ENCODE data around the gene CABCOCO1. TPM values are rescaled to one million over a fixed set of nuclear protein-coding genes. Genes with fewer than 3 reads are reported as not detected.

CABCOCO1 gene
- total RNA-seq, 1 donor: 2.2 TPM

DNA sequence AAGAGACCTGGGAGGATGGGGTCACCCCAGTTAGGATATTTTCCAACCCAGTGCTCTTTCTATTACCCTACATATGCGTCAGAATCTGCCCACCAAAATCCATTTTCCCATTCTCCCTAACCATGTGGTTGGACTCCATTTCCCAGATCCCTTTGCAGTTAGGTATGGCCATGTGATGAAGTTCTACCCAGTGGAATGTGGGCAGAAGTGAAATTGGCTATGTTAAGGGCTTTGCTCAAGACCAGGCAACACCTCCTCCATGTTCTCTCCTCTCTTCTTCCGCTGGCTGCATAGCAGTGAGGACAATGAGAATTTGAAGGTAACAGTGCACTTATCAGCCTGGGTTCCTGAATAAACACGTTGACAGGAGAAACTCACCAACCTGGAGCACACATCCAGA lies 111.3 kb downstream of the CABCOCO1 start:
- Histone ChIP-seq H3K4me3 (ENCODE audit: insufficient read depth, low read length) (no peak overlapping the region), H3K36me3 (ENCODE audit: insufficient read depth, low read length) (no peaks in the 10 kb centered on the region), H3K27me3 (ENCODE audit: insufficient read depth, low read length) (no peaks in the 10 kb centered on the region), H3K4me2 (ENCODE audit: insufficient read depth, low read length) (no peak overlapping the region), H3K9me3 (ENCODE audit: low read depth, low read length) (no peaks in the 10 kb centered on the region), H4K20me1 (ENCODE audit: insufficient read depth, low read length) (no peaks in the 10 kb centered on the region), H3K27ac (ENCODE audit: low read depth, low read length) (no peak overlapping the region), H3K4me1 (ENCODE audit: insufficient read depth, low read length) (no peaks in the 10 kb centered on the region), H3K79me2 (ENCODE audit: insufficient read depth, low read length) (no peaks in the 10 kb centered on the region), H2AFZ (ENCODE audit: low read length) (no peak overlapping the region)
- DNase-seq (ENCODE audit: insufficient read length, low spot score, missing footprints): no peak
- TF ChIP-seq, protein P1, sequence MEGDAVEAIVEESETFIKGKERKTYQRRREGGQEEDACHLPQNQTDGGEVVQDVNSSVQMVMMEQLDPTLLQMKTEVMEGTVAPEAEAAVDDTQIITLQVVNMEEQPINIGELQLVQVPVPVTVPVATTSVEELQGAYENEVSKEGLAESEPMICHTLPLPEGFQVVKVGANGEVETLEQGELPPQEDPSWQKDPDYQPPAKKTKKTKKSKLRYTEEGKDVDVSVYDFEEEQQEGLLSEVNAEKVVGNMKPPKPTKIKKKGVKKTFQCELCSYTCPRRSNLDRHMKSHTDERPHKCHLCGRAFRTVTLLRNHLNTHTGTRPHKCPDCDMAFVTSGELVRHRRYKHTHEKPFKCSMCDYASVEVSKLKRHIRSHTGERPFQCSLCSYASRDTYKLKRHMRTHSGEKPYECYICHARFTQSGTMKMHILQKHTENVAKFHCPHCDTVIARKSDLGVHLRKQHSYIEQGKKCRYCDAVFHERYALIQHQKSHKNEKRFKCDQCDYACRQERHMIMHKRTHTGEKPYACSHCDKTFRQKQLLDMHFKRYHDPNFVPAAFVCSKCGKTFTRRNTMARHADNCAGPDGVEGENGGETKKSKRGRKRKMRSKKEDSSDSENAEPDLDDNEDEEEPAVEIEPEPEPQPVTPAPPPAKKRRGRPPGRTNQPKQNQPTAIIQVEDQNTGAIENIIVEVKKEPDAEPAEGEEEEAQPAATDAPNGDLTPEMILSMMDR (IDR thresholded peaks at IDR 0.05; ENCODE audit: extremely low read depth, low read depth, low read length): no peak

DNA sequence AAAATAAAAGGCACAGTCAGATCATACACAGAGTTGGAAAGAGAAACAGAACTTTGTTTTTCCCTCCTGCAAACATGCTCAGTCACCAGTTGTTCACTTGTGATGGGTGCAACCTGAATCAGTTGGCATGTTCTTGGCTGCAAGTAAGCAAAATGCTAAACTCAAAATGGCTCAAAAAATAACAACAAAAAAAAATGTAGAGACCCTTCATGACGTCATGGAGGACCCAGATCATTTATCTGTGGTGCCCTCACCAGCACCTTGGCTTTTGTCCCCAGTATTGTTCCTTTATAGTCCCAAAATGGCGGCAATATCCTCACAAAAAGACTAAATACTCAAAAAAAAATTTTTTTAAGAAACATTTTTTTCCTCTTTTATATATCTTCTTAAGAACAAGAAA lies 112.4 kb downstream of the CABCOCO1 start:
- H3K27me3 ChIP-seq (ENCODE audit: insufficient read depth, low read length): no peaks in the 10 kb centered on the region
- H3K9me3 ChIP-seq (ENCODE audit: low read depth, low read length): no peaks in the 10 kb centered on the region
- H4K20me1 ChIP-seq (ENCODE audit: insufficient read depth, low read length): no peaks in the 10 kb centered on the region
- H3K4me2 ChIP-seq (ENCODE audit: insufficient read depth, low read length): no peak overlapping the region
- no peak overlapping the region for H2AFZ ChIP-seq (ENCODE audit: low read length)
- TF ChIP-seq, protein P1 (IDR thresholded peaks at IDR 0.05; ENCODE audit: extremely low read depth, low read depth, low read length): no peak
- no peak overlapping the region for H3K4me3 ChIP-seq (ENCODE audit: insufficient read depth, low read length)
- DNase-seq (ENCODE audit: insufficient read length, low spot score, missing footprints): no peak
- no peaks in the 10 kb centered on the region for H3K79me2 ChIP-seq (ENCODE audit: insufficient read depth, low read length)
- H3K27ac ChIP-seq (ENCODE audit: low read depth, low read length): no peak overlapping the region
- no peaks in the 10 kb centered on the region for H3K4me1 ChIP-seq (ENCODE audit: insufficient read depth, low read length)
- no peaks in the 10 kb centered on the region for H3K36me3 ChIP-seq (ENCODE audit: insufficient read depth, low read length)

DNA sequence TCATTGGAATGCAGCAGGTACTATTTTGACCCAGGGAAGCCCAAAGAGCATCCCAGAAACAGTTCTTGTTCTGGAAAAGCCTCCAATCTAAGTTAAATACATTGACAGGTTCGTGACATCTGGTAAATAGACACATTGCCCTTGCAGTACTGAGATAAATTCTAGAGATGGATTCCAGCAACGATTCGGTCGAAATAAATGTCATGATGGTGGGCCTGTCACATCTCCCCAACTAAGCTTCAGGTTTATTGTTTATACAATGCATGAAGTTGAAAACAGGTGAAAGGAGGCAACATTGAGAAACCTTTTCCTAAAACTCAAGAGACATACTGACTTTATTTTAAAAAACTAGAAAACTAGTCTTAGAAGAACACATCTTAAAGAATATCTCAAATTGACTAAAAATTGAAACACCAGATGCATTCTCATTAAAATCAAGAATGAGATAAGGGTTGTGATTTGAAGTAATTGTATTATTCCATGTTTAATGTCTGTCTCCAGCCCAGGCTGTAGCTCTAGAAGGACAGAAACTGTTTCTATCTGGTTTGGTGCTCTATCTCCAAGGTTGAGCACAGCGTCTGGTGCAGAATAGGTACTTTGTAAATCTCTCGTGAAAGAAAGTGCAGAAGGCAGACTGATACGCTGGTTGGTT lies 114.0 kb downstream of the CABCOCO1 start:
- Histone ChIP-seq H3K79me2 (ENCODE audit: insufficient read depth, low read length) (no peaks in the 10 kb centered on the region), H3K36me3 (ENCODE audit: insufficient read depth, low read length) (no peaks in the 10 kb centered on the region), H3K4me3 (ENCODE audit: insufficient read depth, low read length) (no peak overlapping the region), H3K9me3 (ENCODE audit: low read depth, low read length) (no peaks in the 10 kb centered on the region), H3K27ac (ENCODE audit: low read depth, low read length) (no peak overlapping the region), H3K4me2 (ENCODE audit: insufficient read depth, low read length) (no peak overlapping the region), H3K4me1 (ENCODE audit: insufficient read depth, low read length) (no peaks in the 10 kb centered on the region), H2AFZ (ENCODE audit: low read length) (no peak overlapping the region), H3K27me3 (ENCODE audit: insufficient read depth, low read length) (no peaks in the 10 kb centered on the region), H4K20me1 (ENCODE audit: insufficient read depth, low read length) (no peaks in the 10 kb centered on the region)
- TF ChIP-seq, protein P1 (IDR thresholded peaks at IDR 0.05; ENCODE audit: extremely low read depth, low read depth, low read length): no peak
- DNase-seq (ENCODE audit: insufficient read length, low spot score, missing footprints): no peak

DNA sequence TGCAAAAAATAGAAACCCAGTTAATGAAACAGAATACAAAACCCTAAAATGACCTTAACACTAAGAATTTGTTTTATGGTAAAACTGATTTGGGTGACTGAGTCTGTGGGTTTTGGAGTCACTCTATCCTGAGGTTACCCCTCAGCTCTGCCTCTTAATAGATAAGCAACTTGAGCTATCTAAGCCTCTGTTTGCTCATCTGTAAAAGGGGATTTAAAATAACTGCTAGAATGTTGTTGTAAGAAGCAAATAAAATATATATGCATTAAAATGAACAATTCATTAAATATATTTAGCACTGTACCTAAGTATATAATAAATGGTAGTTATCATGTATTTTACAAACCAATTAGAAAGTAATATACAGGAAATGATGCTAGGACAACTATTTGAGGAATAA lies 115.4 kb downstream of the CABCOCO1 start:
- no peak overlapping the region for H3K4me2 ChIP-seq (ENCODE audit: insufficient read depth, low read length)
- no peak for DNase-seq (ENCODE audit: insufficient read length, low spot score, missing footprints)
- H3K4me3 ChIP-seq (ENCODE audit: insufficient read depth, low read length): no peak overlapping the region
- H3K27me3 ChIP-seq (ENCODE audit: insufficient read depth, low read length): no peaks in the 10 kb centered on the region
- H2AFZ ChIP-seq (ENCODE audit: low read length): no peak overlapping the region
- H3K9me3 ChIP-seq (ENCODE audit: low read depth, low read length): no peaks in the 10 kb centered on the region
- no peaks in the 10 kb centered on the region for H4K20me1 ChIP-seq (ENCODE audit: insufficient read depth, low read length)
- H3K4me1 ChIP-seq (ENCODE audit: insufficient read depth, low read length): peaks cover 2% of the 10 kb centered on the region
- H3K27ac ChIP-seq (ENCODE audit: low read depth, low read length): no peak overlapping the region
- no peaks in the 10 kb centered on the region for H3K79me2 ChIP-seq (ENCODE audit: insufficient read depth, low read length)
- TF ChIP-seq, protein P1 (IDR thresholded peaks at IDR 0.05; ENCODE audit: extremely low read depth, low read depth, low read length): no peak
- no peaks in the 10 kb centered on the region for H3K36me3 ChIP-seq (ENCODE audit: insufficient read depth, low read length)
